ENCODE measurements around the gene RILPL1.
"Not testable (repeated sequence)": the region's sequence is repeated elsewhere in the genome, so short reads cannot be mapped to it uniquely, and the experiment has no call there.

The RILPL1 gene

GRCh38 chr12:123468786-123469185 lies 64.7 kb downstream of the RILPL1 start:
- no peak for DNase-seq (ENCODE audit: low read depth)

DNA sequence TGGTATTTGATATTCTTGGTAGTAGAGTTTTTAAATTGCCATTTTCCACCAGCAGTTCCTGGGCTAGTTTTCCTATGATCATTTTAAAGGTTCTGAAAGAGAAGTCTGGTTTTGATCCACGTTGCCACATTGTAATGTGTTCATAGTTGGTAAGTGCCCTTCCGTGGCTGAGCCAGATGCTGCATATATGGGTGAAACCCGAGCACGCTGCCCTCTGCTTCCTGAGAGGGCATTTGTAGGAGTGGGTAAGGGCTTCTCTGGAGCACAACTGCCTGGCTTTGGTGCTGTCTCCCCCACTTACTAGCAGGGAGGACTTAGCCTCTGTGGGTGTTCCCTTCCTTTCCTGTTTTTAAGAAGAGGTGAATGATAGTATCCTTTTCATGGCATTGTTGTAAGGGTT lies 68.4 kb downstream of the RILPL1 start:
- DNase-seq (ENCODE audit: low read depth), result no peak

- DNase-seq (ENCODE audit: low read depth), result not testable (repeated sequence)
Observed at GRCh38 chr12:123463174-123463573, 70.3 kb downstream of the RILPL1 start.

GRCh38 chr12:123457980-123458779 lies 75.3 kb downstream of the RILPL1 start, which contains the start of gene SNRNP35:
SNRNP35 (plus strand) TSS chr12:123458139; CDS start chr12:123465541, 7,402 bp downstream.
- DNase-seq (ENCODE audit: low read depth), result peak; percentile 36

DNA sequence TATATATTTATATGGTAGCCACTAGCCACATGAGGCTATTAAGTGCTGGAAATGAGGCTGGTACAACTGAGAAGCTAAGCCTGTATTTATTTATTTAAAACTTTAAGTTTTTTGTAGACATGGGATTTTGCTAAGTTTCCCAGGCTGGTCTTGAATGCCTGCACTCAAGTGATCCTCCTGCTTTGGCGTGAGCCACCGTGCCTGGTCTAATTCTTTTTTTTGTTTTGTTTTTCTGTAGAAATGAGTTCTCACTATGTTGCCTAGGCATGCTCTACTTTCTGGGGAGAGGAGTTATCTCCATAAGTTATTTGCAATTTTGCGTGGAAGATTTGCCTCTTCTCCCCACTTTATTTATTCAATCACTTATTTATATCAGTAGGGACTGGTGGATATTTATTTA lies 80.4 kb downstream of the RILPL1 start:
- DNase-seq (ENCODE audit: low read depth), result no peak

GRCh38 chr12:123452276-123452550 lies 81.3 kb downstream of the RILPL1 start:
- not testable (repeated sequence) for DNase-seq (ENCODE audit: low read depth)

DNA sequence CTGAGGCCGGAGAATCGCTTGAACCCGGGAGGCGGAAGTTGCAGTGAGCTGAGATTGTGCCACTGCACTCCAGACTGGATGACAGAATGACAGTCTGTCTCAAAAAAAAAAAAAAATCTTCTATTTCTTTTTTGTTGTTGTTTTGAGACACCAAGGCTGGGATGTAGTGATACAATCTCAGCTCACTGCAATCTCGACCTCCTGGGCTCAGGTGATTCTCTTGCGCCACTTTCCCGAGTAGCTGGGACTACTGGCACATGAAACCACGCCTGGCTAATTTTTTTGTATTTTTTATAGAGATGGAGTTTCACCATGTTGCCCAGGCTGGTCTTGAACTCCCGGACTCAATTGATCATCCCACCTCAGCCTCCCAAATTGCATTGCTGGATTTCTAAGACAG lies 82.9 kb downstream of the RILPL1 start:
- no peak for DNase-seq (ENCODE audit: low read depth)

- DNase-seq (ENCODE audit: low read depth), result no peak
Observed at GRCh38 chr12:123449856-123450255, 83.7 kb downstream of the RILPL1 start.

DNA sequence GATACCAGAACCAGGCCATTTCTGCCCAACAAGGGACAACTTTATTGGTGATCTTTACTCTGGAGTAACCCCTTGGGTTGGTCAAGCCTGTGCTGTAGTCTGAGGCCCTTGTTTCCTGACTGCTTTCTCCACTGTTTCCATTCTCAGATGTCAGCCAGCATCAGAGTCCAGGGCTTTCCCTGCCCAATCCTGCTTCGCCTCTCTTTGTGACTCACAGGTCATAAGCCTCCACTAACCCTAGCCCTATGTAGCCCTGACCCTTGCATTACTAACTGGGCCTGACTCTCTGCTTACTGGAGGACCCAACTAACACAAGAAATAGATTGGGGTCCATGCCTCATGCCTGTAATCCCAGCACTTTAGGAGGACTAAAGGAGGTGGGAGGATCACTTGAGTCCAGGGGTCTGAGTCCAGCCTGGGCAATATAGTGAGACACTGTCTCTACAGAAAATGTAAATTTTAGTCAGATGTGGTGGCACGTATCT lies 84.2 kb downstream of the RILPL1 start:
- DNase-seq (ENCODE audit: low read depth), result no peak

GRCh38 chr12:123446333-123446713 lies 87.2 kb downstream of the RILPL1 start:
- DNase-seq (ENCODE audit: low read depth), result no peak

GRCh38 chr12:123445388-123446332 lies 87.9 kb downstream of the RILPL1 start:
- no peak for DNase-seq (ENCODE audit: low read depth)

DNA sequence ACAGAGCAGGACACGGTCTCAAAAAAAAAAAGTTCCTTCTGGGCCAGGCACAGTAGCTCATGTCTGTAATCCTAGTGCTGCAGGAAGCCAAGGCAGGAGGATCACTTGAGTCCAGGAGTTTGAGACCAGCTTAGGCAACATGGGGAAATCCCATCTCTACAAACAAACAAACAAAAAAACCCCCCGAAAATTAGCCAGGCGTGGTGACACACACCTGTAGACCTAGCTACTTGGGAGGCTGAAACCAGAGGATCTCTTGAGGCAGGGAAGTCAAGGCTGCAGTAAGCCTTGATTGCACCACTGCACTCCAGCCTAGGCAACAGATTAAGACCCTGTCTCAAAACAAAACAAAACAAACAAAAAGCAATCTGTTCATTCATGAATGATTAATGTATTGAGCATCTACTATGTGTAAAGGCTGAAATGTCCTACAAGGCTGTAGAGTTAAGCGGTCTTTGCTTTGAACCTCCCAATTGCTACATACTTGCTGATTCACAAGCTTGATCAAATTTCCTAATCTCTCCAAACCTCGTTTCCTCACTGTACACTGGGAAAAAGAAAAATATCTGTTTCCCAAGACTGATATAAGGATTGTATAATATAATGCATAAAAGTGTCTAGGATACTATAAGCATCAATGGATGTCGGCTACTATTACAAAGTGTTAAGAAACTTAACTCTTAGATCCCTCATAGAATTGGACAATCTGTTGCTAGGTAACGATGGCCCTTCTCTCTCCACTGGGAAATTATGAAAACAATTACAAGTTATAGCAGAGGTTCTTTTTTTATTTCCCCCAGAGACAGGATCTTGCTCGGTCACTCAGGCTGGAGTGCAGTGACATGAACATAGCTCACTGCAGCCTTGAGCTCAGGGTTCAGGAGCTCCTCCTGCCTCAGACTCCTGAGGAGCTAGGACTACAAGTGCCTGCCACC lies 89.2 kb downstream of the RILPL1 start:
- DNase-seq (ENCODE audit: low read depth), result peak; percentile 26

GRCh38 chr12:123442774-123443173 lies 90.7 kb downstream of the RILPL1 start:
- DNase-seq (ENCODE audit: low read depth), result no peak

DNA sequence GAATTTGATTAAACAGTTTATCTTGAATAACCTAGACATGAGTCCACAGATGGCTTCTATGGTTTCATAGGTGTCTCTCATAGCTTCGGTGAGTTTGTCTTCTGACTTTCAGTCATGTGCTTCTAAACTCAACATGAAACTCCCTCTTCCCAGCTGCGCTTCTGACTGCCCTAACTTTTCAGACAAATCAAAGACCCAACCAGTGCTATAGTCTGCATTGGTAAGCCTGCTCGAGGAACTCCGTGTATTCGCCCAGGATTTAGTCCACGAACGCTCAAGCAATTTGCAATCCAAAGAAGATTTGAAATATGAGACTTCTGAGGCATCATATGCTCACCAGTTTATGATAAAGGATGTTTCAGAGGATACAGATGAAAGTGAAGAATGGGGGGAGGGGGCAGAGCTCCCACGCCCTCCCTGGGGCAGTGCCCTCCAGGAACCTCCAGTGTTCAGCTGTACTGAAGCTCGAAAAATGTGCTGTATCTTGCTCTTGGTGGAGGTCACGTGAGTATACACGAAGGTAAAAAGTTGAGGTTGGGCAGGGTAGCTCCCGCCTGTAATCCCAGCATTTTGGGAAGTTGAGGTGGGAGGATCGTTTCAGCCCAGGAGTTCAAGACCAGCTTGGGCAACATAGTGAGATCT lies 91.9 kb downstream of the RILPL1 start:
- no peak for DNase-seq (ENCODE audit: low read depth)

GRCh38 chr12:123436017-123436964 lies 97.2 kb downstream of the RILPL1 start, which contains the start of gene RILPL2:
RILPL2 (minus strand) TSS chr12:123436684; CDS start chr12:123436420, 264 bp downstream.
- peak; percentile 28 for DNase-seq (ENCODE audit: low read depth)

DNA sequence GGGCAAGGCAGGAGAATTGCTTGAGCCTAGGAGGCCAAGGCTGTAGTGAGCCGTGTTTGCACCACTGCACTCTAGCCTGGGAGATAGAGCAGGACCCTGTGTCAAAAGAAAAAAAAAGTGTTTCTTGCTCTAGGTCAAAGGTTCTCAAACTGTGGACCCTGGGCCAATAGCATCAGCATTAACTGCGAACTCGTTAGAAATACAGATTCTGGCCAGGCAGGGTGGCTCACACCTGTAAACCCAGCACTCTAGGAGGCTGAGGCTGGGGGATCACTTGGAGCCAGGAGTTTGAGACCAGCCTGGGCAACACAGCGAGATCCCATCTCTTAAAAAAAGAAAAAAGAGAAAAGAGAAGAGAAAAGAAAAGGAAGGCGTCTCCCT lies 97.9 kb downstream of the RILPL1 start:
- DNase-seq (ENCODE audit: low read depth), result no peak

DNA sequence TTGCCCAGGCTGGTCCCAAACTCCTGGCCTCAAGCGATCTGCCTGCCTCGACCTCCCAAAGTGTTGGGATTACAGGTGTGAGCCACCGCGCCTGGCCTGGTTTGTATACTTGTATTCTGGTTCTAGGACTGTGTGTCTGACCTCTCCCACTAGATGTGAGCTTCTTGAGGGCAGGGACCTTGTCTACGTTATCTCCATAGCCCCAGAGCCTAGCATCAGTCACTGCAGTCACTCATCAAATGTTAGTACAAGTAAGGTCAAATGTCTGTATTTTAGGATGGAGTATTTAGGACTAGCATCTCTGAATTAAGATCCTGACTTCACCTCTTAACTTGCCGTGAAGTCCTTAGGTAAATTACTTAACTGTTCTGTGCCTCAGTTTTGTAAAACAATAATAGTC lies 99.9 kb downstream of the RILPL1 start:
- DNase-seq (ENCODE audit: low read depth), result no peak

GRCh38 chr12:123431951-123432817 lies 101.3 kb downstream of the RILPL1 start:
- DNase-seq (ENCODE audit: low read depth), result not testable (repeated sequence)

DNA sequence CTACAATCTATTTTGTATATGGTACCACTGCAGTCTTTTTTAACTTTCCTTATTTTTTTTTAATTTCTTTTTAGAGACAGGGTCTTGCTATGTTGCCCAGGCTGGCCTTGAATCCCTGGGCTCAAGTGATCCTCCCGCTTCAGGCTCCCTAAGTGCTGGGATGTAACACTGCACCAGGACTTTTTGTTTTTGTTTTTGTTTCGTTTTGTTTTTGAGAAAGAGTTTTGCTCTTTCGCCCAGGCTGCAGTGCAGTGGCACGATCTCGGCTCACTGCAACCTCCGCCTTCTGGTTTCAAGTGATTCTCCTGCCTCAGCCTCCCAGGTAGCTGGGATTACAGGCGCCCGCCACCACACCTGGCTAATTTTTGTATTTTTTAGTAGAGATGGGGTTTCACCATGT lies 104.4 kb downstream of the RILPL1 start:
- not testable (repeated sequence) for DNase-seq (ENCODE audit: low read depth)

Measured in non-pigmented ciliary epithelial cell (primary cell).